Endometrium (tissue), 2 donors: Measurements from ENCODE around the gene ICAM4.
"Not testable (repeated sequence)": the region's sequence is repeated elsewhere in the genome, so short reads cannot be mapped to it uniquely, and the experiment has no call there.

ENCODE experiments used
- FAIRE-seq: peaks from 2 replicates; lab custom pipeline; 2012; peaks lifted over from hg19 to GRCh38; lab: Jason Lieb, UNC
- donor health status: control.
- donor health status: control.

Gene ICAM4

GRCh38 chr19:10286803-10287737 is at the start of gene ICAM4:
ICAM4 (plus strand) TSS chr19:10286955; CDS start chr19:10287013, 58 bp downstream.
- FAIRE-seq: no peak

- no peak for FAIRE-seq
Measured at GRCh38 chr19:10237702-10238101, 49.1 kb upstream of the ICAM4 start.

- no peak for FAIRE-seq
Measured at GRCh38 chr19:10238172-10238783, 48.5 kb upstream of the ICAM4 start.

- FAIRE-seq: not testable (repeated sequence)
Measured at GRCh38 chr19:10241826-10242449, 44.8 kb upstream of the ICAM4 start.

- no peak for FAIRE-seq
Measured at GRCh38 chr19:10243606-10244005, 43.1 kb upstream of the ICAM4 start.

GRCh38 chr19:10245189-10245939 is 41.4 kb upstream of the ICAM4 start:
- FAIRE-seq: no peak

GRCh38 chr19:10246511-10246910 is 40.2 kb upstream of the ICAM4 start:
- no peak for FAIRE-seq

GRCh38 chr19:10251792-10252694 is 34.7 kb upstream of the ICAM4 start, which contains the start of gene MRPL4:
MRPL4 (plus strand) TSS chr19:10252214; CDS start chr19:10252254, 40 bp downstream.
- peak; percentile 98 for FAIRE-seq

GRCh38 chr19:10252707-10253106 is 34.0 kb upstream of the ICAM4 start:
- no peak for FAIRE-seq

GRCh38 chr19:10254244-10254643 is 32.5 kb upstream of the ICAM4 start:
- no peak for FAIRE-seq

GRCh38 chr19:10255358-10255757 is 31.4 kb upstream of the ICAM4 start:
- no peak for FAIRE-seq

- no peak for FAIRE-seq
Measured at GRCh38 chr19:10256551-10256950, 30.2 kb upstream of the ICAM4 start.

- no peak for FAIRE-seq
Measured at GRCh38 chr19:10256970-10257615, 29.7 kb upstream of the ICAM4 start.

- no peak for FAIRE-seq
Measured at GRCh38 chr19:10258080-10258710, 28.6 kb upstream of the ICAM4 start.

GRCh38 chr19:10259162-10259905 is 27.4 kb upstream of the ICAM4 start:
- no peak for FAIRE-seq

- no peak for FAIRE-seq
Measured at GRCh38 chr19:10260141-10260584, 26.6 kb upstream of the ICAM4 start.

GRCh38 chr19:10262771-10263170 is 24.0 kb upstream of the ICAM4 start:
- no peak for FAIRE-seq

GRCh38 chr19:10266706-10267105 is 20.0 kb upstream of the ICAM4 start:
- no peak for FAIRE-seq

GRCh38 chr19:10268071-10268470 is 18.7 kb upstream of the ICAM4 start:
- no peak for FAIRE-seq
